Cardiac muscle cell (in vitro differentiated cells and primary cell): ENCODE data around the gene TTC31. TPM values are rescaled to one million over a fixed set of nuclear protein-coding genes. Genes with fewer than 3 reads are reported as not detected.

Experiments
- DNase-seq, 2 donors: peaks; one replicate each; pipeline versions ENCODE4 v3.0.0 to v3.0.0-alpha.2; 2010 to 2017; ENCODE audit warnings: low read depth in 1 of 2, low spot score in 1 of 2
- H3K27ac ChIP-seq: fragments of 200-600 bp; sonication (generic); 2 replicates; pipeline ENCODE4 v1.5.1; 2016
- H3K27me3 ChIP-seq: fragments of 200-600 bp; sonication (generic); 2 replicates; pipeline ENCODE4 v1.6.0; 2016; ENCODE audit warnings: control low read depth
- H3K36me3 ChIP-seq: fragments of 200-600 bp; sonication (generic); 2 replicates; pipeline ENCODE4 v1.5.1; 2016; ENCODE audit warnings: control low read depth
- H3K4me1 ChIP-seq: fragments of 200-600 bp; sonication (generic); 2 replicates; pipeline ENCODE4 v1.8.1; 2017; ENCODE audit warnings: low read depth, mild to moderate bottlenecking, mixed run types
- H3K4me3 ChIP-seq: fragments of 200-600 bp; sonication (generic); 2 replicates; pipeline ENCODE4 v1.5.1; 2016; ENCODE audit warnings: mild to moderate bottlenecking
- H3K9me3 ChIP-seq: fragments of 200-600 bp; sonication (generic); 2 replicates; pipeline ENCODE4 v1.5.1; 2017; ENCODE audit warnings: low read depth, mild to moderate bottlenecking, control low read depth
- polyA plus RNA-seq: library from polyadenylated mRNA; unstranded; fragments of >200 nt; fragmentation: Nextera tagmentation; extraction: Ambion mirVana; gene quantifications from 2 replicates; pipeline ENCODE4 v1.2.1, GENCODE V29; 2016
- total RNA-seq: library from RNA; depleted of rRNA; stranded (reverse); fragments of >200 nt; gene quantifications from 2 replicates; pipeline ENCODE4 v1.2.3, GENCODE V29; 2016
- TF ChIP-seq, protein P1 (sequence below): IDR thresholded peaks from 2 replicates; pipeline ENCODE4 v1.5.1; 2012; ENCODE audit warnings: low read depth, mild to moderate bottlenecking, low read length

TTC31 gene
- total and polyA plus RNA-seq, 2 experiments from 2014 or later, result 29.1 to 32.9 TPM

DNA sequence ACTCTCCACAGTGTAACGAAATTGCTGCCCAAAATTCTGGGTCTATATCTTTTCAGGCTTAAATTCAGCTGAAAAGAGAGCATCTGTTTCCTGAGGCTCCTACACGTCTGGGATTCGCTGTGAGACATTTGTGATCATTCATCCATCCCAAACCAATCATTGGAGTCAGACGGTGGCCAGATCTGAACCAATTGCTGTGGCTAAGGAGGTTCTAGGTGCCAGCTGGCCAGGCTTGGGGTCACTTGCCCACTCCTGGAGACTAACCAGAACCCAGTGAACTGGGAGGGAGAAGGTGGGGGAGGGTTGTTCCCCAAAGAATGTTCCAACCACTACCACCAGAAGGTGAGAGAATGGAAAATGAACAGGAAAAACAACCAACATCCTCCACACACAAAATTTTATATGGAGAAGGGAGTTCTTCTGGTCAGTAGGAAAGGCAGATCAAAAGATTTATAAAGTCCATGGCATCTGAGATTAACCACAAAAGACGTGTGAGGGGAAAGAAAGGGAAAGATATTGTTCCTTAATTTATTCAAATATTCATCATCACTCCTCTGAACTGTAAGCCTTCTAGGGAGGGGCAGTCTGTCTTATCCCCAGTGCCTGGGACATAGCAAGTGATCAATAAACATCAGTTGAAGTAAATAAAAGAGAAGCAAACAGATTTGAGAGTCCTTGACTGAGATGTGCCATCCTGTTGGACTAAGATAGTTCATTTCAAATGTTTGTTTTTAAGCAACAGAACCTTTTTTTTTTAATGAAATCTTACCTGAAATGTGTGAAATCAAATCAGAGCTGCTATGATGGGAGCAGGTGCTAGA lies 38.2 kb upstream of the TTC31 start:
- H3K4me1 ChIP-seq, result peaks cover 1% of the 10 kb centered on the region
- TF ChIP-seq, protein P1, sequence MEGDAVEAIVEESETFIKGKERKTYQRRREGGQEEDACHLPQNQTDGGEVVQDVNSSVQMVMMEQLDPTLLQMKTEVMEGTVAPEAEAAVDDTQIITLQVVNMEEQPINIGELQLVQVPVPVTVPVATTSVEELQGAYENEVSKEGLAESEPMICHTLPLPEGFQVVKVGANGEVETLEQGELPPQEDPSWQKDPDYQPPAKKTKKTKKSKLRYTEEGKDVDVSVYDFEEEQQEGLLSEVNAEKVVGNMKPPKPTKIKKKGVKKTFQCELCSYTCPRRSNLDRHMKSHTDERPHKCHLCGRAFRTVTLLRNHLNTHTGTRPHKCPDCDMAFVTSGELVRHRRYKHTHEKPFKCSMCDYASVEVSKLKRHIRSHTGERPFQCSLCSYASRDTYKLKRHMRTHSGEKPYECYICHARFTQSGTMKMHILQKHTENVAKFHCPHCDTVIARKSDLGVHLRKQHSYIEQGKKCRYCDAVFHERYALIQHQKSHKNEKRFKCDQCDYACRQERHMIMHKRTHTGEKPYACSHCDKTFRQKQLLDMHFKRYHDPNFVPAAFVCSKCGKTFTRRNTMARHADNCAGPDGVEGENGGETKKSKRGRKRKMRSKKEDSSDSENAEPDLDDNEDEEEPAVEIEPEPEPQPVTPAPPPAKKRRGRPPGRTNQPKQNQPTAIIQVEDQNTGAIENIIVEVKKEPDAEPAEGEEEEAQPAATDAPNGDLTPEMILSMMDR, result no peak
- no peaks in the 10 kb centered on the region for H3K9me3 ChIP-seq
- no peak overlapping the region for H3K27ac ChIP-seq
- DNase-seq, result peak in 1 of 2 donors; percentile 13
- no peak overlapping the region for H3K4me3 ChIP-seq
- H3K27me3 ChIP-seq, result no peaks in the 10 kb centered on the region
- H3K36me3 ChIP-seq, result no peaks in the 10 kb centered on the region

DNA sequence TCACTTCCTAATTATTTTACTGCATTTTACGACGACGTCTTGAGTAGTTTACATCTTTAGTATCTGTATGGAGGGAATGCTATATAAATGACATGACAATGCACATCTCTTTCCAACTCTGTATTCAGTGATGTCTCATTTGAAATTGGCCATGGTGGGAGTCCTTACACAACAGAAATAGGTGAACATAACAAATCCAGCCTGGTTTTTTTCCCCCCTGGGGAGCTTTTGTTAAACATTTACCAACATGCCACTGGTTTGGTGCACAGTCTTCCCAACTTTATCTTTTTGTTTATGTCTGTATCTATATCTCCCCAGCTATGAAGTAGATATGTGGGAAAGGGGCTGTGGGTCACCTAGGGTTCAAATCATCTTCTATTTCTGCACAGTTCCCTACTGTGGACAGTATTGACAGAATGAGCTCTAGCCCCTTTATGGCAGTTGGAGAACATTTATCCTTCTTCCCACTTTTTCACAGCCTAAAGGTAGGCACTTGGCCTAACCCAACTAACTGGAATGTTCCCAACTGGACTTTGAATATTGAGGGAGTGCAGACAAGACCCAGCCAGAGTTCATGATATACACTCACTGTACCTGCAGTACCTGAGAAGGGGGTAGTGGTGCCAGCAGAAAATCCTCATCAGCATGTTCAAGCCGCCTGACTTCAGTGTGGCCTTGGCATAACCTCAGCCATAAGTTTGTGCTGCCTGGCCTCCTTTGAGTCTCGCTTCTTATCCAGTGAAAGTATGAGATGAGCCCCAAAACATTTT lies 35.5 kb upstream of the TTC31 start:
- TF ChIP-seq, protein P1, result no peak
- Histone ChIP-seq H3K9me3 (no peaks in the 10 kb centered on the region), H3K4me1 (no peaks in the 10 kb centered on the region), H3K27me3 (no peaks in the 10 kb centered on the region), H3K4me3 (no peak overlapping the region), H3K36me3 (no peaks in the 10 kb centered on the region), H3K27ac (no peak overlapping the region)
- no peak for DNase-seq

DNA sequence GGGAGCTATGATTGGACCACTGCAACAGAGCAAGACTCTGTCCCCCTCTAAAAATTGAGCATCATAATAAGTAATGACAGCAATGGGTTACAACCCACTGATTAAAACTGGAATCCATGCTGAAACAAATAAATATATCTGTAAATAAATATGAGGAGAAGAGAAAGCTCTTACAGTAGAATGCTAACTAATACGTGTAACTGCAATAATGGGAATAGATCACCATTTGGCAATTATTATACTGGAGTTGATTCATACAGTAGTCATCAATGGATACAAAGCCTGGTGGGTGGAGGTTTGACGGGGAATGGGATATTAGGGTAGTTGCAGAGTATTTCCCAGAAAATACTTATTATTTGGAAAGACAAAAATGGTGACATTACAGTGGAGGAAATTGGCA lies 34.1 kb upstream of the TTC31 start:
- DNase-seq, result no peak
- Histone ChIP-seq H3K4me3 (no peak overlapping the region), H3K9me3 (no peaks in the 10 kb centered on the region), H3K27me3 (no peaks in the 10 kb centered on the region), H3K27ac (no peak overlapping the region), H3K36me3 (no peaks in the 10 kb centered on the region), H3K4me1 (no peaks in the 10 kb centered on the region)
- TF ChIP-seq, protein P1, result no peak

DNA sequence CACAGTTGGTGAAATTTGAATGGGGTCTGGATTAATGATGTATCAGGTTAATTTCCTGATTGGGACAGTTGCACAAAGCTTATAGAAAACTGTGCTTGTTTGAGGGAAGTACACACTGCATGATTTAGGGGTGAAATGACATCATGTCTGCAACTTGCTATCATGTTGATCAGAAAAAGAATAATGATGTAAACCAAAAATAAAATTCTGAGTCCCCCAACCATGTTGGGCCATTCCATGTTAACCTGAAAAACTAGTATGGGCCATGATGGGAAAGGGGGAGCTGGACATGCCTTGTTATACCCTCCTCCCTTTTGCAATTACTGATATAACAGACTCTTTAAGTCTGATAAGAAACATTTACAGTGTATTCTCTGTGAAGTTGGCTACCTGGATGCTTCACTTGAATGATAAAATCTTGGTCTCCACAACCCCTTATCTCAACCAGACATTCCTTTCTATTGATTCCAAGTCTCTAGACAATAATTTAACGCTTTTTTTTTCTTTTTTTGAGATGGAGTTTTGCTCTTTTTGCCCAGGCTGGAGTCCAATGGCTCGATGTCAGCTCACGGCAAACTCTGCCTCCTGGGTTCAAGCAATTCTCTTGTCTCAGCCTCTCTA lies 32.2 kb upstream of the TTC31 start:
- Histone ChIP-seq H3K36me3 (no peaks in the 10 kb centered on the region), H3K27me3 (no peaks in the 10 kb centered on the region), H3K4me3 (no peak overlapping the region), H3K27ac (no peak overlapping the region), H3K9me3 (no peaks in the 10 kb centered on the region), H3K4me1 (no peaks in the 10 kb centered on the region)
- TF ChIP-seq, protein P1, result no peak
- DNase-seq, result no peak

DNA sequence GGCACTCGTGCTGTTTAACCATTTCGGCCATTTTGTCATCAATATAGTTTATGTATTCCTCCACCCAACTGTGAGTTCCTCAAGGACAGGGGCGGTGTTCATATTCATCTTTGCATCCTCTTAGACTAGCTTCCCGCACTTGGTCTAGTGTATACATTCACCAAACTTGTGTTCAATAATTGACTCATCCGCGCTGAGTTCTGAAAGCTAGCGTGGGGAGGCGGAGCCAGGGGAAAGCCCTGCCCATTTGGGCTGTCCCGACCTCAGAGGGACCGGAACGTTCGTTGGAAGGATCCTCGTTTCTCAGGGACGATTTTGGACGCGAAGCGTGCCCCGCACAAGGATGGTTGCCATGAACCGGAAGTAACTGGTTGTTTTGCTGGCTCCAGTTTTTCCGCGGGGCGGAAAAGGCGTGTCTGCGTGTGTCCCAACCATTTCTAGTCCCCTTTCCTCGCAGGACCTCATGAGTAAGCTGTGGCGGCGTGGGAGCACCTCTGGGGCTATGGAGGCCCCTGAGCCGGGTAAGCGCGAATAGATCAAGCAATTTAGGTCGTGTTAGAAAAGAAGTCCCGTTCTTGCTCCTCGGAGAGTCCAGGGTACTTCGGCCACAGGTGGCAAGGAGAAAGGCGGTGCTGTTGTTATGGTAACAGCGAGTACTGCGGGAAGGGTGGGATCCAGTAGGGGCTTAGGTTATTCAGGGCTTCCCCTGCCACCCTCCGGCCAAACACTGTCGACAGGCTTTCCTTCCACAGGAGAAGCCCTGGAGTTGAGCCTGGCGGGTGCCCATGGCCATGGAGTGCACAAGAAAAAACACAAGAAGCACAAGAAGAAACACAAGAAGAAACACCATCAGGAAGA lies 28.0 kb upstream of the TTC31 start, which contains the start of gene INO80B:
INO80B (plus strand) TSS at position 434 of the 858 bp plus-strand sequence; CDS start at position 464, 30 bp downstream.
- DNase-seq, result peak; percentile 96 to 99
- Histone ChIP-seq H3K27ac (no peak within 1 kb of the TSS), H3K9me3 (no peaks in the 10 kb centered on the region), H3K4me3 (peak within 1 kb of the TSS; percentile 49), H3K36me3 (no peaks in the 10 kb centered on the region), H3K4me1 (peaks cover 5% of the 10 kb centered on the region), H3K27me3 (no peaks in the 10 kb centered on the region)
- TF ChIP-seq, protein P1, result no peak
